Mucosa of gallbladder (tissue), 1 donor: Measurements from ENCODE around the gene UBE2QL1. TPM values are rescaled to one million over a fixed set of nuclear protein-coding genes. Genes with fewer than 3 reads are reported as not detected.

Source experiments
- DNase-seq: peaks from one replicate; pipeline ENCODE4 v3.0.0-alpha.2; 2020; ENCODE audit warnings: low spot score
- total RNA-seq: library from RNA; stranded (reverse); gene quantifications from one replicate; pipeline ENCODE4 v1.2.1, GENCODE V29; 2021
- donor health status: DM: no; HTN: no; CAD: no.

Gene UBE2QL1
- total RNA-seq, 1 donor from 2014 or later = 1.6 TPM

- DNase-seq = no peak
Observed at GRCh38 chr5:6454628-6455053, 6.0 kb downstream of the UBE2QL1 start.

- no peak for DNase-seq
Observed at GRCh38 chr5:6455571-6456200, 7.0 kb downstream of the UBE2QL1 start.

GRCh38 chr5:6456766-6457370 lies 8.2 kb downstream of the UBE2QL1 start:
- no peak for DNase-seq

GRCh38 chr5:6457592-6457991 lies 8.9 kb downstream of the UBE2QL1 start:
- no peak for DNase-seq

GRCh38 chr5:6458833-6459232 lies 10.2 kb downstream of the UBE2QL1 start:
- no peak for DNase-seq

GRCh38 chr5:6459896-6460295 lies 11.2 kb downstream of the UBE2QL1 start:
- DNase-seq = no peak

- no peak for DNase-seq
Observed at GRCh38 chr5:6461006-6461405, 12.3 kb downstream of the UBE2QL1 start.

GRCh38 chr5:6461793-6462650 lies 13.4 kb downstream of the UBE2QL1 start:
- no peak for DNase-seq

- DNase-seq = no peak
Observed at GRCh38 chr5:6462671-6463070, 14.0 kb downstream of the UBE2QL1 start.

GRCh38 chr5:6464441-6464840 lies 15.8 kb downstream of the UBE2QL1 start:
- no peak for DNase-seq

- DNase-seq = no peak
Observed at GRCh38 chr5:6465831-6466790, 17.5 kb downstream of the UBE2QL1 start.

GRCh38 chr5:6466975-6467567 lies 18.4 kb downstream of the UBE2QL1 start:
- DNase-seq = no peak

GRCh38 chr5:6467591-6467990 lies 18.9 kb downstream of the UBE2QL1 start:
- DNase-seq = no peak

- no peak for DNase-seq
Observed at GRCh38 chr5:6468104-6468503, 19.4 kb downstream of the UBE2QL1 start.

GRCh38 chr5:6468870-6469269 lies 20.2 kb downstream of the UBE2QL1 start:
- DNase-seq = no peak

- no peak for DNase-seq
Observed at GRCh38 chr5:6469836-6470235, 21.2 kb downstream of the UBE2QL1 start.

- no peak for DNase-seq
Observed at GRCh38 chr5:6470672-6471071, 22.0 kb downstream of the UBE2QL1 start.

- no peak for DNase-seq
Observed at GRCh38 chr5:6471252-6471651, 22.6 kb downstream of the UBE2QL1 start.

GRCh38 chr5:6472792-6473191 lies 24.1 kb downstream of the UBE2QL1 start:
- DNase-seq = no peak

GRCh38 chr5:6473284-6473683 lies 24.6 kb downstream of the UBE2QL1 start:
- no peak for DNase-seq

GRCh38 chr5:6475626-6476312 lies 27.1 kb downstream of the UBE2QL1 start:
- no peak for DNase-seq
